Type B pancreatic cell (in vitro differentiated cells): ENCODE data around the gene PARP15. TPM values are rescaled to one million over a fixed set of nuclear protein-coding genes. Genes with fewer than 3 reads are reported as not detected.
A peak's percentile ranks its signal among the peaks of the same experiment; 100 is the strongest.
"Not testable (repeated sequence)": the region's sequence is repeated elsewhere in the genome, so short reads cannot be mapped to it uniquely, and the experiment has no call there.

ENCODE experiments used
- DNase-seq: peaks from one replicate; pipeline ENCODE4 v3.0.0; 2021; ENCODE audit warnings: mixed read lengths; ENCODE audit not compliant: unreplicated experiment; ENCODE audit errors: extremely low spot score
- H3K27ac Mint-ChIP-seq: 2 replicates; pipeline ENCODE4 v1.8.0; 2021; ENCODE audit warnings: mild to moderate bottlenecking, mixed read lengths
- H3K27me3 Mint-ChIP-seq: 2 replicates; pipeline ENCODE4 v1.8.0; 2021; ENCODE audit warnings: mixed read lengths
- H3K36me3 Mint-ChIP-seq: 2 replicates; pipeline ENCODE4 v1.8.0; 2021; ENCODE audit warnings: mixed read lengths
- H3K4me1 Mint-ChIP-seq: one replicate; pipeline ENCODE4 v1.8.0; 2021; ENCODE audit warnings: mixed read lengths; ENCODE audit not compliant: unreplicated experiment
- H3K4me3 Mint-ChIP-seq: 2 replicates; pipeline ENCODE4 v1.8.0; 2021; ENCODE audit warnings: mild to moderate bottlenecking, mixed read lengths
- H3K9me3 Mint-ChIP-seq: 2 replicates; pipeline ENCODE4 v1.8.0; 2021; ENCODE audit warnings: mixed read lengths
- total RNA-seq: library from RNA; stranded (reverse); gene quantifications from 2 replicates; pipeline ENCODE4 v1.2.1, GENCODE V29; 2021; ENCODE audit warnings: low replicate concordance
- TF ChIP-seq, protein P1 (sequence below): fragments of 200-600 bp; sonication (generic); conservative IDR thresholded peaks from 2 replicates; pipeline ENCODE4 v1.5.0; 2021; ENCODE audit warnings: antibody characterized with exemption, mild to moderate bottlenecking

The PARP15 gene
- total RNA-seq, 1 donor from 2014 or later: 0.29 TPM

DNA sequence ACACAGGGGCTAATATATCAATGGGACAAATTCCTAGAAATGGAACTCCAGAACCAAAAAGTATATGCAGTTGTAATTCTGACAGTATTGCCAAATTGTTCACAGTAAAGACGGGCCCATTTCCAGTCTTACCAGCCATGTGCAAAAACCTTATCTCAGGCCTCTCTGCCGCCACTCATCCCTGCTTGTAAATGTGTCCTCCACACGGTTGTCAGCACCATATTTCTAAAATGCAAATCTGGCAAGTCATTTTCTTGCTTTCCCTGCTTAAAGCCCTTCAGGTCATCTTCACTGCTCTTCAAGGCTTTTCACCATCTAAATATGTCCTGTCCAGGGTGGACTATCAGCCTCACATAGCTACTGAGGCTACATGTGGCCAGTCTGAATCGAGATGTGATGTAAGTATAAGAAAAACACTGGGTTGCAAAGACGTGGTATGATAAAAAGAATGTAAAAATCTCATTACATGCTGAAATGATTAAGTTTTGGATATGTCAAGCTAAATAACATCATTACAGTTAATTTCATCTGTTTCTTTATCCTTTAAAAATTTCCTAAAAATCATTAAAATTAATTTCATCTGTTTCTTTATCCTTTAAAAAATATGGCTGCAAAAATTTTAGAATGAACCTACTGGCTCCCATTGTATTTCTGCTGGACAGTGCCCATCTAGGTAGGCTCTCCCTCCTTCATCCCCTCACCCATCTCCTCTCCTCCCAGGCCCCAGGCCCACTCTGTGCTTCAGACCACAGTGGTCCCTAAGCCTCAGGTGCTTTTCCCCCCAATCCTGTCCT, 14.3 kb upstream of the PARP15 start:
- H3K4me3 Mint-ChIP-seq: peak overlapping the region; percentile 86
- H3K27me3 Mint-ChIP-seq: peaks cover 4% of the 10 kb centered on the region
- peaks cover 4% of the 10 kb centered on the region for H3K36me3 Mint-ChIP-seq
- no peak for DNase-seq
- peaks cover 10% of the 10 kb centered on the region for H3K4me1 Mint-ChIP-seq
- H3K9me3 Mint-ChIP-seq: no peaks in the 10 kb centered on the region
- TF ChIP-seq, protein P1, sequence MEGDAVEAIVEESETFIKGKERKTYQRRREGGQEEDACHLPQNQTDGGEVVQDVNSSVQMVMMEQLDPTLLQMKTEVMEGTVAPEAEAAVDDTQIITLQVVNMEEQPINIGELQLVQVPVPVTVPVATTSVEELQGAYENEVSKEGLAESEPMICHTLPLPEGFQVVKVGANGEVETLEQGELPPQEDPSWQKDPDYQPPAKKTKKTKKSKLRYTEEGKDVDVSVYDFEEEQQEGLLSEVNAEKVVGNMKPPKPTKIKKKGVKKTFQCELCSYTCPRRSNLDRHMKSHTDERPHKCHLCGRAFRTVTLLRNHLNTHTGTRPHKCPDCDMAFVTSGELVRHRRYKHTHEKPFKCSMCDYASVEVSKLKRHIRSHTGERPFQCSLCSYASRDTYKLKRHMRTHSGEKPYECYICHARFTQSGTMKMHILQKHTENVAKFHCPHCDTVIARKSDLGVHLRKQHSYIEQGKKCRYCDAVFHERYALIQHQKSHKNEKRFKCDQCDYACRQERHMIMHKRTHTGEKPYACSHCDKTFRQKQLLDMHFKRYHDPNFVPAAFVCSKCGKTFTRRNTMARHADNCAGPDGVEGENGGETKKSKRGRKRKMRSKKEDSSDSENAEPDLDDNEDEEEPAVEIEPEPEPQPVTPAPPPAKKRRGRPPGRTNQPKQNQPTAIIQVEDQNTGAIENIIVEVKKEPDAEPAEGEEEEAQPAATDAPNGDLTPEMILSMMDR: no peak
- H3K27ac Mint-ChIP-seq: peak overlapping the region; percentile 80

DNA sequence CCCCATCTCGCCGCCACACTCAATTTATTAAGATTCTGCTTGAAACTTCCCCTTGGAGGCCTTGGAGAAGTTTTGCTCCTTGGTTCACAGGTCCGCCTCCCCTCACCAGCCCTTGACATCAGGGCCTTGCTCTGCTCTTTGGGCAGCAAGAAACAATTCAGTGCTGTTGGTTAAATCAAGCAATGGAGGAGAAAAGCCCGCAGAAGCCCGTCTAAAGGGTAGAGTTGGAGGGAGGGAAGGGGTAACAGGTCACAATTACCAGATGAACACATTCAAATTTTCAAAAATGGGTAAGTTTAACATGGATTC, 13.8 kb upstream of the PARP15 start:
- Mint-ChIP-seq H3K27ac (peak overlapping the region; percentile 80), H3K27me3 (peaks cover 4% of the 10 kb centered on the region), H3K9me3 (no peaks in the 10 kb centered on the region), H3K4me3 (peak overlapping the region; percentile 86), H3K4me1 (peaks cover 10% of the 10 kb centered on the region), H3K36me3 (peaks cover 4% of the 10 kb centered on the region)
- DNase-seq: no peak
- TF ChIP-seq, protein P1: no peak

DNA sequence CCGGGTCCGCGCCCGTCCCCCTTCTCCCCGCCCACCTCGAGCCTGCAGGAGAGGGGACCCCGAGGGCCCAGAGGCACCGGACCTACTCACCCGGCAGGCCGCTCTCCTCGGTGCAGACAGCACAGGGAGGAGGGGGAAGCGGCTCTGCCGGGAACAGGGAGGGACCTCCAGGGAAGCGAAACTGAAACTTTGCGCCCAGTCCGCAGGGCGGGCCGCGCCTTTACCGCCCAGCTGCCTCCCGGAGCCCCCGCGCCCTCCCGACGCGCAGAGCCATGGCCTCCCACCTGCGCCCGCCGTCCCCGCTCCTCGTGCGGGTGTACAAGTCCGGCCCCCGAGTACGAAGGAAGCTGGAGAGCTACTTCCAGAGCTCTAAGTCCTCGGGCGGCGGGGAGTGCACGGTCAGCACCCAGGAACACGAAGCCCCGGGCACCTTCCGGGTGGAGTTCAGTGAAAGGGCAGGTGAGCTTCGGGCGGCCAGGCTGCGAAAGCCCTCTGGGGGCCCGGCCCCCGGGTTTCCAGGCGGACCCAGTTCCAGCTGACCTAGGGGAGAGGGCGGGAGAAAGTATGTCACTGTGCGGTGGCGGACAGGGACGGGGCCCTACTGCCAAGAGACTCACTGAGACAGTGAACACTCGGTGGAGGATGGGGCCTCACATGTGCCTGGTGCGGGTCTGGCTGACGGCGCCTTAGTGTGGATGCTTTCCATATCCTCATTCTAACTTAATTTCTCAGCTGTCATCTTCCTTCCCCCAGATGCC, 13.1 kb upstream of the PARP15 start, which contains the start of the genes DTX3L and PARP9:
TSS of gene DTX3L (plus strand) at position 184 of the 758 bp plus-strand sequence. CDS start at position 273, 89 bp downstream.
TSS of gene PARP9 (minus strand) at position 146 of the 758 bp plus-strand sequence. CDS start 4,680 bp downstream, outside the sequence.
- TF ChIP-seq, protein P1: no peak
- DNase-seq: peak; percentile 75
- H3K4me1 Mint-ChIP-seq: peaks cover 10% of the 10 kb centered on the region
- H3K36me3 Mint-ChIP-seq: peaks cover 4% of the 10 kb centered on the region
- peaks cover 4% of the 10 kb centered on the region for H3K27me3 Mint-ChIP-seq
- no peaks in the 10 kb centered on the region for H3K9me3 Mint-ChIP-seq
- peak within 1 kb of the TSS; percentile 86 for H3K27ac Mint-ChIP-seq
- peak within 1 kb of the TSS; percentile 86 for H3K4me3 Mint-ChIP-seq

GRCh38 chr3:122568131-122568530, 9.3 kb upstream of the PARP15 start:
- not testable (repeated sequence) for DNase-seq, H3K4me3 Mint-ChIP-seq, H3K27me3 Mint-ChIP-seq, H3K27ac Mint-ChIP-seq, H3K9me3 Mint-ChIP-seq
- H3K36me3 Mint-ChIP-seq: peaks cover 19% of the 10 kb centered on the region
- peaks cover 14% of the 10 kb centered on the region for H3K4me1 Mint-ChIP-seq

DNA sequence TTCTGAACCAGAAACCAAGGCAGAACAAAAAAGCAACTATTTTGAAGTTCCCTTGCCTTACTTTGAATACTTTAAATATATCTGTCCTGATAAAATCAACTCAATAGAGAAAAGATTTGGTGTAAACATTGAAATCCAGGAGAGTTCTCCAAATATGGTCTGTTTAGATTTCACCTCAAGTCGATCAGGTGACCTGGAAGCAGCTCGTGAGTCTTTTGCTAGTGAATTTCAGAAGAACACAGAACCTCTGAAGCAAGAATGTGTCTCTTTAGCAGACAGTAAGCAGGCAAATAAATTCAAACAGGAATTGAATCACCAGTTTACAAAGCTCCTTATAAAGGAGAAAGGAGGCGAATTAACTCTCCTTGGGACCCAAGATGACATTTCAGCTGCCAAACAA, 8.7 kb upstream of the PARP15 start:
- no peak for DNase-seq
- H3K27me3 Mint-ChIP-seq: peaks cover under 1% of the 10 kb centered on the region
- no peak overlapping the region for H3K27ac Mint-ChIP-seq
- H3K4me3 Mint-ChIP-seq: no peak overlapping the region
- peaks cover 11% of the 10 kb centered on the region for H3K4me1 Mint-ChIP-seq
- H3K9me3 Mint-ChIP-seq: no peaks in the 10 kb centered on the region
- TF ChIP-seq, protein P1: no peak
- H3K36me3 Mint-ChIP-seq: peaks cover 19% of the 10 kb centered on the region

- Mint-ChIP-seq H3K36me3 (peaks cover 15% of the 10 kb centered on the region), H3K9me3 (no peaks in the 10 kb centered on the region), H3K27ac (peak overlapping the region; percentile 73), H3K27me3 (peaks cover 8% of the 10 kb centered on the region), H3K4me3 (no peak overlapping the region), H3K4me1 (peaks cover 5% of the 10 kb centered on the region)
- TF ChIP-seq, protein P1: no peak
- DNase-seq: no peak
Observed at GRCh38 chr3:122572940-122573412, 4.5 kb upstream of the PARP15 start.
